Measurements from ENCODE around the gene DIO1. TPM values are rescaled to one million over a fixed set of nuclear protein-coding genes. Genes with fewer than 3 reads are reported as not detected.
"Not testable (repeated sequence)": the region's sequence is repeated elsewhere in the genome, so short reads cannot be mapped to it uniquely, and the experiment has no call there.

Gene DIO1
- polyA plus RNA-seq, 1 of the 3 experiments (the other 2 are of a cell fraction) = not detected

GRCh38 chr1:53871773-53872484 is 22.1 kb upstream of the DIO1 start:
- DNase-seq = no peak
- Histone ChIP-seq H4K20me1 (ENCODE audit: insufficient read depth) (no peaks in the 10 kb centered on the region), H3K79me2 (ENCODE audit: insufficient read depth) (no peaks in the 10 kb centered on the region), H3K27ac (ENCODE audit: low read depth in 2 of 2, low read length in 1 of 2) (no peak overlapping the region), H3K9ac (no peak overlapping the region), H3F3A (replicated peaks; ENCODE audit: insufficient read depth) (no peaks in the 10 kb centered on the region), H3K27me3 (ENCODE audit: insufficient read depth) (no peaks in the 10 kb centered on the region), H3K9me2 (no peaks in the 10 kb centered on the region), H3K4me1 (ENCODE audit: control insufficient read depth in 1 of 2, insufficient read depth in 2 of 2, low read depth in 1 of 2, low read length in 1 of 2) (no peaks in the 10 kb centered on the region), H3K9me3 (no peaks in the 10 kb centered on the region), H2AFZ (ENCODE audit: low read depth) (no peak overlapping the region), H3K4me2 (no peak overlapping the region), H3K36me3 (replicated peaks in 1 of 2; ENCODE audit: control insufficient read depth in 1 of 2, insufficient read depth in 2 of 2, low read length in 1 of 2) (peaks cover 43 to 47% of the 10 kb centered on the region in 2 experiments), H3K4me3 (ENCODE audit: low read depth in 2 of 2, low read length in 1 of 2) (no peak overlapping the region)
- POLR2A ChIA-PET = no interaction called here
- TF ChIP-seq FOXM1 (IDR thresholded peaks at IDR 0.05; ENCODE audit: low read depth) (no peak), POLR2AphosphoS5 (IDR thresholded peaks at IDR 0.05; ENCODE audit: low read depth, low read length) (no peak), RXRA (IDR thresholded peaks at IDR 0.05; ENCODE audit: borderline replicate concordance, low read depth) (no peak), USF1 (IDR thresholded peaks at IDR 0.05; ENCODE audit: borderline replicate concordance, low read depth) (no peak), MAX (IDR thresholded peaks at IDR 0.05; ENCODE audit: low read depth) (no peak), IRF3 (IDR thresholded peaks at IDR 0.05; ENCODE audit: low read depth, low read length) (no peak), GATA2 (CRISPR knock-in tag; IDR thresholded peaks at IDR 0.05) (no peak), FOXJ3 (CRISPR knock-in tag; IDR thresholded peaks at IDR 0.05) (no peak), SIN3A (IDR thresholded peaks at IDR 0.05; ENCODE audit: borderline replicate concordance, low read depth, low read length) (no peak), MXI1 (IDR thresholded peaks at IDR 0.05; ENCODE audit: low read depth, low read length) (no peak), ZBTB33 (IDR thresholded peaks at IDR 0.05; ENCODE audit: borderline replicate concordance, low read depth) (no peak), PBX3 (IDR thresholded peaks at IDR 0.05) (no peak), RFX5 (IDR thresholded peaks at IDR 0.05; ENCODE audit: low read length) (no peak)
- CTCF ChIA-PET = interaction anchor here (0.9 to 3.7 kb wide), 5 partner anchors 9 to 88 kb away, joined by 3 to 22 read pairs (median 13); no protein-coding TSS in a partner anchor
- WGBS (ENCODE audit: low lambda C conversion rate) = 70% methylated on average over 5 of the region's 5 CpGs

GRCh38 chr1:53875150-53875549 is 18.8 kb upstream of the DIO1 start:
- H3K9ac ChIP-seq; H3K27ac ChIP-seq (ENCODE audit: low read depth in 2 of 2, low read length in 1 of 2); H3K9me2 ChIP-seq; H3K27me3 ChIP-seq (ENCODE audit: insufficient read depth); H2AFZ ChIP-seq (ENCODE audit: low read depth); POLR2A ChIA-PET; H3F3A ChIP-seq (replicated peaks; ENCODE audit: insufficient read depth); H3K79me2 ChIP-seq (ENCODE audit: insufficient read depth); H3K4me2 ChIP-seq; H3K9me3 ChIP-seq; H4K20me1 ChIP-seq (ENCODE audit: insufficient read depth); H3K4me3 ChIP-seq (ENCODE audit: low read depth in 2 of 2, low read length in 1 of 2); H3K4me1 ChIP-seq (ENCODE audit: control insufficient read depth in 1 of 2, insufficient read depth in 2 of 2, low read depth in 1 of 2, low read length in 1 of 2); DNase-seq: not testable (repeated sequence)
- peaks cover 47 to 48% of the 10 kb centered on the region in 2 experiments for H3K36me3 ChIP-seq (replicated peaks in 1 of 2; ENCODE audit: control insufficient read depth in 1 of 2, insufficient read depth in 2 of 2, low read length in 1 of 2)
- CTCF ChIA-PET = interaction anchor here (1.2 to 5.1 kb wide), 3 partner anchors 14 to 84 kb away, joined by 5 to 100 read pairs (median 13); partner anchors contain the start of genes IFT25 and LRRC42
- 95% methylated on average over 2 of the region's 2 CpGs for WGBS (ENCODE audit: low lambda C conversion rate)

All from SK-N-SH (cell line).